H1 (cell line): ENCODE measurements around the gene SLC3A2. TPM values are rescaled to one million over a fixed set of nuclear protein-coding genes. Genes with fewer than 3 reads are reported as not detected.

ENCODE experiments used
- CEBPB ChIP-seq: IDR thresholded peaks from 2 replicates; pipeline ENCODE4 v1.6.1; 2012; ENCODE audit warnings: low read depth, low read length
- GTF2F1 ChIP-seq: IDR thresholded peaks from 2 replicates; pipeline ENCODE4 v1.6.1; 2012; ENCODE audit warnings: low read depth, low read length, improper control_type of control experiment, borderline replicate concordance
- HDAC2 ChIP-seq, 2 experiments: fragments of 300-600 bp in 1 of 2; sonication (generic) in 1 of 2; IDR thresholded peaks; 2 replicates each; pipeline ENCODE4 v1.6.1; 2011 to 2012; ENCODE audit warnings: low read depth in 2 of 2, low read length in 2 of 2, mild to moderate bottlenecking in 2 of 2, moderate library complexity in 2 of 2, borderline replicate concordance in 1 of 2, inconsistent platforms in 1 of 2
- RFX5 ChIP-seq: IDR thresholded peaks from 2 replicates; pipeline ENCODE4 v1.6.1; 2011; ENCODE audit warnings: low read depth, low read length, improper control_type of control experiment, borderline replicate concordance
- USF2 ChIP-seq: IDR thresholded peaks from 2 replicates; pipeline ENCODE4 v1.6.1; 2011; ENCODE audit warnings: low read length, improper control_type of control experiment
- polyA plus RNA-seq, 7 experiments: library from polyadenylated mRNA; depleted of rRNA in 3 of 7; stranded (reverse) in 5 of 7; unstranded in 2 of 7; fragments of >200 nt in 5 of 7; fragments of 200-250 nt in 2 of 7; gene quantifications; 1 replicate in 5 of 7; 2 replicates in 1 of 7; 4 replicates in 1 of 7; pipeline versions ENCODE4 v1.2.1 to v1.2.3, GENCODE V29; 2011 to 2013; ENCODE audit warnings: missing spikeins in 2 of 7, mixed read lengths in 2 of 7
- total RNA-seq: library from RNA; stranded (reverse); fragmentation: NEBNext Ultra II Directional; extraction: Animal tissue kit (Norgen Biotek cat#: 25700); gene quantifications from 2 replicates; pipeline ENCODE4 v1.2.1, GENCODE V29; 2021

The SLC3A2 gene
- total and polyA plus RNA-seq, 2 of the 8 experiments (the other 6 are each of a cell fraction or from before 2014, with no cell fraction given), result 410 to 435 TPM

- TF ChIP-seq GTF2F1 (no peak), CEBPB (no peak), HDAC2 (IDR thresholded peaks at IDR 0.05; ENCODE audit: borderline replicate concordance in 1 of 2, low read depth in 2 of 2, low read length in 2 of 2) (no peak), RFX5 (no peak), USF2 (no peak)
- TF ChIP-seq, all 59 proteins: peak for 0
These were observed 37.2 kb upstream of the SLC3A2 start (continued) for GRCh38 chr11:62843466-62843865.
